Lower leg skin (tissue), 4 donors: ENCODE measurements around the gene EYA2. TPM values are rescaled to one million over a fixed set of nuclear protein-coding genes. Genes with fewer than 3 reads are reported as not detected.

ENCODE experiments used
- DNase-seq, 2 donors: peaks; one replicate each; pipeline ENCODE4 v3.0.0-alpha.2; 2019; ENCODE audit warnings: low spot score in 2 of 2
- H3K4me3 ChIP-seq: fragments of 200-600 bp; sonication (generic); 2 replicates; pipeline ENCODE4 v1.5.1; 2017; ENCODE audit warnings: mild to moderate bottlenecking, low read depth; ENCODE audit not compliant: poor library complexity, severe bottlenecking
- CTCF ChIP-seq, 3 donors: fragments of 450-650 bp; IDR thresholded peaks; one replicate each; pipeline ENCODE4 v1.5.1; 2016; ENCODE audit warnings: antibody characterized with exemption in 3 of 3, mild to moderate bottlenecking in 3 of 3, moderate library complexity in 2 of 3
- POLR2A ChIP-seq, 2 donors: fragments of 450-650 bp; IDR thresholded peaks; one replicate each; pipeline ENCODE4 v1.6.1; 2016 to 2017; ENCODE audit warnings: antibody characterized with exemption in 2 of 2, mild to moderate bottlenecking in 1 of 2, moderate library complexity in 1 of 2
- WGBS, 2 donors: methylation state at CpG; one replicate each; pipeline ENCODE4 v1.1.5; 2018; 5-methylcytosine and 5-hydroxymethylcytosine counted together
- intact Hi-C: fragments of 100-400 bp; cut with DNase I; formaldehyde crosslinking; loops from one replicate; pipeline ENCODE4 v1.15.0; 2023; ENCODE audit warnings: low total_unique reads
- total RNA-seq, 4 donors: library from RNA; depleted of rRNA; stranded (reverse); fragments of >200 nt; gene quantifications; one replicate each; pipeline ENCODE4 v1.1.0, GENCODE V29; 2016

The EYA2 gene
- total RNA-seq, 4 donors from 2014 or later: 0.63 to 6.1 (median 3.3) TPM

GRCh38 chr20:47051936-47052526, 157.4 kb downstream of the EYA2 start:
- intact Hi-C loops: no loop called here
- WGBS, 2 donors: 56 to 60% methylated on average over 8 of the region's 8 CpGs
- TF ChIP-seq CTCF (IDR thresholded peaks at IDR 0.05) (no peak), POLR2A (IDR thresholded peaks at IDR 0.05) (no peak)
- H3K4me3 ChIP-seq: no peak overlapping the region
- peak in 1 of 2 donors; percentile 43 for DNase-seq

- WGBS, 2 donors: 87 to 91% methylated on average over 5 of the region's 5 CpGs
- no peak overlapping the region for H3K4me3 ChIP-seq
- peak in 1 of 2 donors; percentile 56 for DNase-seq
- TF ChIP-seq POLR2A (IDR thresholded peaks at IDR 0.05) (no peak), CTCF (IDR thresholded peaks at IDR 0.05) (no peak)
- intact Hi-C loops: no loop called here
Measured at GRCh38 chr20:47054506-47054905, 159.9 kb downstream of the EYA2 start.

GRCh38 chr20:47054945-47055344, 160.3 kb downstream of the EYA2 start:
- peak in 1 of 2 donors; percentile 56 for DNase-seq
- no peak for TF ChIP-seq POLR2A (IDR thresholded peaks at IDR 0.05)
- TF ChIP-seq CTCF (IDR thresholded peaks at IDR 0.05): no peak
- intact Hi-C loops: no loop called here
- WGBS, 2 donors: 87 to 89% methylated on average over 6 of the region's 6 CpGs
- no peak overlapping the region for H3K4me3 ChIP-seq

GRCh38 chr20:47055699-47056369, 161.2 kb downstream of the EYA2 start:
- intact Hi-C loops: no loop called here
- WGBS, 2 donors: 43 to 50% methylated on average over 13 of the region's 13 CpGs
- DNase-seq: peak in 1 of 2 donors; percentile 78
- TF ChIP-seq POLR2A (IDR thresholded peaks at IDR 0.05) (no peak), CTCF (IDR thresholded peaks at IDR 0.05) (no peak)
- H3K4me3 ChIP-seq: no peak overlapping the region

GRCh38 chr20:47057661-47058060, 163.0 kb downstream of the EYA2 start:
- TF ChIP-seq CTCF (IDR thresholded peaks at IDR 0.05) (no peak), POLR2A (IDR thresholded peaks at IDR 0.05) (no peak)
- intact Hi-C loops: no loop called here
- H3K4me3 ChIP-seq: no peak overlapping the region
- peak in 1 of 2 donors; percentile 50 for DNase-seq
- WGBS, 2 donors: 45 to 48% methylated on average over 3 of the region's 3 CpGs
